GM21576 (cell line): Measurements from ENCODE around the gene PTPN14.
A peak's percentile ranks its signal among the peaks of the same experiment; 100 is the strongest.

Experiments used
- ATAC-seq: cut with Tn5 transposase; IDR thresholded peaks from one replicate; pipeline ENCODE4 v1.9.1; 2021; ENCODE audit warnings: mild to moderate bottlenecking, moderate library complexity; ENCODE audit not compliant: unreplicated experiment

Gene PTPN14

DNA sequence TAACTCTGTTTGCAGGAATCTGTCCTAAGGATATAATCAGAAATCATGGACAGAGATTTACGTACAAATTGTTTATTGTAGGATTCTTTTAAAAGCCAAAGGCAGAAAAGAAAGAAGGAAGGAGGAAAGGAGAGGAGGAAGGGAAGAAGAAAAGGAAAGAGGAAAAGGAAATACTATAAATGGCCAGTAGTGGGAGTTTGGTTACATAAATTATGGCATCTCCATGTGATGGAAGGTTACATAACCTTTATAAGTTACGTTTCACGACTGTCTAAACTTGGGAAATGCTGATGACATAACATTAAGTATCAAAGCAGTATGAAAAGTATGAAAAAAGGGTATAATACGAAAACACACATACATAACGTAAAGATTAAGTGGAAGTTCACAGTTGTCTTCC lies 231.5 kb downstream of the PTPN14 start:
- ATAC-seq = no peak

DNA sequence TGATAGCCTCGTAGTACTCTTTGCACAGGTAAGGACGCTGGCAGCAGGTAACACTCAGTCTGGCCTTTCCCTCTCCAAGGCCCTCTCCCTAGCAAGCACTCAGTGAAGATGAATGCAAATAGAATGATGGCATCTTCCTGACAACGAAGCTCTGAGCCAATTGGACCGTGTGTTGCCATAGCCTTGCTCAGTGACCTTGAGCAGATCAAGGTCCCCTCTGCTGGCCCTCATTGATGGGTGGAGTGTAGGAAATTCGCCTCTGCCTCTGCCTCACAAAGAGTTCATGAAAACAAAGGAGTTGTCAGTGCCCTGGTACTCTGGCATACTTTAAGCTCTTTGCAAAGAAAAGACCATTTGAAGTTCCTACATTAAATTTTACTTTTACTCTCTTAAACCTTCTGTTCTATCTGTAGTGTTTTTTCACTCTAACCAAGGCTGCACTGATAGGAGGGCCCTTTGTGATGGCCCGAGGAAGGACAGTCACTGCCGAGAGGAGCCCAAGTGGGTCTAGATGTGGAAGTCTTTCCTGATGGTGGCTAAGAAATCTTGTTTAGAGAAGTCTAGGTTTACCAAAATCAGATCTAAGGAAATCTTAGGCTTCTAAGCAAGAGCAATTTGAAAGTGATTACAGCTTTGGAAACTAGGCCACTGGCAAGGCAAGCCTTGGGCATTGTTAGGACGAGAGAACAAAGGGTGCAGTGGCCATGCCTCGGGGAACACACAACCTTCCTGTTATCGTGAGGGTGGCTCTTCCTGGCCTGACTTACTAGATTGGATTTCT lies 232.3 kb downstream of the PTPN14 start:
- ATAC-seq = no peak

DNA sequence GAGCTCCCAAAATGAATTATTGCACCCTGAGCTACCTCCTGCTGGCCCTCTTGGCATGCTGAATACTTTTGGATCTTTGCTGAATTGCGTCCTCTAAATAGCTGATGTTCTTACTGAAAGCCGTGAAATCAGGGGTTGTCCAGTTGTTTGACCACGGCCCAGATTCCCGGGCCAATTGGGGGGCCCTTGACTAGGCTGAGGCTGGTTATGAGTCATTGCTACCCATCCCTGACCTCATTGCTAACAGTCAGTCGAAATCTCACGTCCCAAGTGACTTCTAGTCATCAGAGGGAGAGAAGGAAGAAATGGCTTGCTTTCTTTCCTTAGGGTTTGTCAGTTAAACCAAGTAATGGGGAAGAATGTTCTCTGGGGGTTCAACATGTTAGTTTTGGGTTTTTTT lies 233.0 kb downstream of the PTPN14 start:
- no peak for ATAC-seq

DNA sequence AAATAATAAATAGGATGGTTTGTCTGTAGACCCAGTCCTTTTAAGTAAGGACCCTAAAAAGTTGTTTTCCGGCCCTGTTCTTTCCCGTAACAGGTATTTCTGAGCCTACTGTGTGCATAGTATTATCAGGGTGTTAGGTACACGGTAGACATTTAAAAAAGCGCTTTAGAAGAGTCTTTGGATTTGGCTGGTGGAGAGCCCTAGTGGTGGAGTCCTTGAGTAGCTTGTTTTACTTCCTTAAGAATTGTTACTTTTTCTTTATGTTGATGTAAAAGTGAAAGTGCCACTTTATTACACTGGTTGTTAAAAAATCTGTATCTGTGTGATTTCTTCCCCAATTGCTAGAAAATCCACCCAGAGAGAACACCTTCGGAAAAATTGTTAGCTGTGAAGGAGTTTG lies 233.7 kb downstream of the PTPN14 start:
- ATAC-seq = no peak

DNA sequence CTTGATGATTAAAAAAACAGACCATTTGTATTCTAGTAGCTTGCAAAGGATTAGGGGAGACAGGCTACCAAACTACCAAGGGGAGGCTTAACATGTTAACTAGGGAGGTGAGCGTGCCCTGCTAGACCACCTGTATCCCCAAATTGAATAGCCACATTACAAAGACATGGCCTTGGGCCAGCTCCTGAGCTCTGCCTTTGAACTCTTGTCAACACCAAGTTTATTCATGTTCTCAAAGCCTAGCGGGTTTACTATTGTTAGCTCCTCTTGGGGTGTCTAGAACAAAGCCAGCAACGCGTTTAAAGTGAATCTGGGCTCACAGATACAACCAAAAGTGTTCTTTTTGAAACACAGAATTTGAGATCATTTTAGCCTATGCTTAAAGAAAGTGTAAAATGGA lies 234.1 kb downstream of the PTPN14 start:
- ATAC-seq = no peak

DNA sequence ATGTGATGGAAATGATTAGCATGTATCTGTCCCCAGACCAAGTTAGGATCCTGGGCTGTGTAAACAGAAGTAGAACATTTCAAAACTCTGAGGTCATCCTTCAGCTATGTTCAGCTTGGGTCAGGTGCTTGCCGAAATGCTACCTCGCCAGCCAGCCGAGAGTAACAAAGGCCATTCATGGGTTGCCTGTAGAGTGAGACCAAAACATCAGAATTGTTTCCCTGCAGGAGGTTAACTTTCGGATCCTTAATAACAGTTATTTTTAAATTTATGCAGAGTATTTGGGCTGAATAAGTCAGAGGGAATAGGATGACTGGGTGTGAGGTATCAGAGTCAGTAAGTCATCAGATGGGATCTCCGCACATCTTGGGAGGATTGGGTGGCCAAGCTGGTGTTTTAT lies 234.8 kb downstream of the PTPN14 start:
- no peak for ATAC-seq

DNA sequence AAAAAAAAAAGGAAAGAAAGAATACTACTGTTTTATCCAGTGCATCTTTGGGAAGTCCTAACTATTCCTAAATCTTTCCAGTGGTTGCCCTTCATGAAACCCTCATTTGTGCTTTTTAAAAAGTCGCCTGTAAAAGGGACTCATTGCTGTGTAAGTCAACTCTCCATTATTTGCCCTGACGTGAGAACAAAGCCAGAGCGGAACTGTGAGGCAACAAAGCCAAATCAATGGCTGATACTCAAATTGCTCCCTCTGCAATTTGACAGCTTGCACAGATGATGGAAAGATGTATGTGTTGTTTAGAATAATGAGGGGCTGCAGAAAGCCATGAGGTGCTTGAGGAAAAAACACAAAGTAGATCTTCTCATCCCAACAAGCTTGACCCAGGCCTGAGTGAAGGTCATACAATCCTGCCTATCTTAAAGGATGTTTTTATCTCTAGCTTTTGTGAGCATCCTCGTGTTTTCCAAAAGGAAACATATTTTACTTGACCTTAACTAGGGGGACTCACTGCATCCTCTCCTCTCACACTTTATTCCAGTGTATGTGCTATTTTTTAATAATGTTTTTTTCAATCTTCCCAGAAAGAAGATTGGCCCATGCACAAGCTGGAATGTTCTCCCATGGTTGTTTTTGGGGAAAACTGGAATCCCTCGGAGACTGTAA lies 237.1 kb downstream of the PTPN14 start:
- no peak for ATAC-seq

DNA sequence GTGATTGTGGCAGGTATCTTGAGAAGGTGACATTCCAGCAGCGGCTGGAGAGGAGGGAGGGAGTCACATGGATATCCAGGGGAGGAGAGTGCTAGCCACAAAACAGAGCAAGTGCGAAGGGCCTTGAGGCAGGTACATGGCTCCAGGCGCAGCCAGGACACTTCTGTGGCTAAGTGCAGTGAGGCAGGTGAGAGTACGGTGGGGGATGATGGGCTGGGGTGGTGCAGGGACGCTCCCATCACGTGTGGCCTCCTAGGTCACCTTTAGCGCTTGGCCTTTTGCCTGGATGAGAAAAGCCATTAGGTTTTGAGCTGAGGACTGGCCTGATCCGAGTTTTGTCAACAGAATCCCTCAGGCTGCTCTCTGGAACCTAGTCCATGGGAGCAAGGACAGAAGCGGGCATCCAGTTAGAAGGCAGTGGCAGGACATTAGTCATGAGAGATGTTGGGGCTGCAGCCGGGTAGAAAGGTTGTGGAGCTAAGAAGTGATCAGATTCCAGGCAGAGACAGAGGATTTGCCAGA lies 238.8 kb downstream of the PTPN14 start:
- ATAC-seq = no peak

DNA sequence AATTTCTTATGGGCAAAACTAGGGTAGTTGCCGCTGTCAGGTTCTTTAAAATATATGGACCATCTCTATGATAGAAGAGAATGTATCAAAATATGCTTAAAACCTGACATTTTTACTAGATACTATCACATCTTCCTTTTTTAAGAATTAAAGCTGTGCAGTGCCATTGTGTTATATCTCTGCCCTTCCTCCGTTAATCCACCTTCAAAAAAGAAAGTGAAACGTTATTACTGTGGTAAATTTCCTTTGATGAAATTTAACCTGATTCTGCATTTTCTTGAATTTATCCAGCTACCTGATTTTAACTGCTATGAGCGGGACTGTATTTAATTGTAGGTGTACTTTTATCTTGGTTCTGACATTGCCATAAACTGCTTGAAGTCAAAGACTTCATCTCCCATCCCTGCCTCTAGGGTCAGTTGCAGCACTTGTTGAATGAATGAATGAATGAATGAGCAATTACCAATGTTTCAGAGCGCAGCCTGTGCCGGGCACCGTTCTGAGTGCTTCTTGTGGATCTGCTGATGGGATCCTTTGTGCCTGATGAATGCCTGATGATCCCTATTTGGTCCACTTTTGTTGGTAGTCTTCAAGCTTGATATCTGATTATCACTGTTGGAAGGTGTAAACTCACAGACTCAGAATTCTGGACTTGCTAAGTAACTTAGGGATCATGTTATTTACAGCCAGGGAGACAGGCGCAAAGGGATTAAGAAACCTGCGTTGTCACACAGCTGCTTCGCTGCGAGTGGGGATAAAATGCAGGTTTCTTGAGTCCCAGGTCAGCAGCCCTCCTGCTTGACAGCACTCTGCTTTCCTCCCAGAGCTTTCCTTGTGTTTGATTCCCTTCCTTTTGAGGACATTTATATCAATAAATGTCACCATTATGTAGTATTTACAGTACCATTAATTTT lies 240.4 kb downstream of the PTPN14 start:
- no peak for ATAC-seq

DNA sequence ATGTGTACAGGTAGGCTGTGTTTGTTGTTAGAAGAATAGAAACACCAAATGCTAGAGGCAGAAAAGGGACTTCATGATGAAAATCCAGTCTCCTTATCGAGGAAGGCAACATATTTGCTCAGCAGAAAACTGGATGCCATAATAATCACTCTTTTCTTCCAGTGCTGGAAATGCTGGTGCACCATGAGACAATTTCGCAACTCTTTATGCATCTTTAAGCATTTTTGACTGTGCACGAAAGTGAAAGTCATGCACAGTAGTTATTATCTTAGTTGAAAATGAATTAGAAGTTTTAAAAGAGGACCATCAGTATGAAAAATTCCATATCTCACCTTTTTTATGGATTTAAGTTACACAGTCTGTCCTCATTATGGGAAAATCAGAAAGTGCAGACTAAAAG lies 241.4 kb downstream of the PTPN14 start:
- ATAC-seq = peak; percentile 50

DNA sequence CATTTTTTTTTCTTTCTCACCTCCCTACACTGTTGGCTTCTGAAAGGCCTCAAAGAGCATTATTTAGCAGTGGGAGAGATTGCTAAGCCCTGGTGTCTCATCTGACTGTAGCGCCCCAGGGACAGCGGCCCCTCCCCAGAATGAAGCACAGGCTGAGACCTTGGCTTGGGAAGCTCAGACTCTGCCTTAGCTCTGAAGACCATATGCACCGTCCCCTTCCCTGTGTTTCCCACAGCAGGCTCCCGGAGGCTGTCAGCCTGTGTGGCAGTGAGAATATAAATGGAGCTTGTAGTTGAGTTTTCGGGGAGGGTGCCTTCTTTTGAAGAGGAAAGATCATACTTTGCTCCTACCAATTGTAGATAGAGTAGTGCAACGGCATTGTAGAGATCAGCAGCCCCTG lies 245.1 kb downstream of the PTPN14 start:
- no peak for ATAC-seq

DNA sequence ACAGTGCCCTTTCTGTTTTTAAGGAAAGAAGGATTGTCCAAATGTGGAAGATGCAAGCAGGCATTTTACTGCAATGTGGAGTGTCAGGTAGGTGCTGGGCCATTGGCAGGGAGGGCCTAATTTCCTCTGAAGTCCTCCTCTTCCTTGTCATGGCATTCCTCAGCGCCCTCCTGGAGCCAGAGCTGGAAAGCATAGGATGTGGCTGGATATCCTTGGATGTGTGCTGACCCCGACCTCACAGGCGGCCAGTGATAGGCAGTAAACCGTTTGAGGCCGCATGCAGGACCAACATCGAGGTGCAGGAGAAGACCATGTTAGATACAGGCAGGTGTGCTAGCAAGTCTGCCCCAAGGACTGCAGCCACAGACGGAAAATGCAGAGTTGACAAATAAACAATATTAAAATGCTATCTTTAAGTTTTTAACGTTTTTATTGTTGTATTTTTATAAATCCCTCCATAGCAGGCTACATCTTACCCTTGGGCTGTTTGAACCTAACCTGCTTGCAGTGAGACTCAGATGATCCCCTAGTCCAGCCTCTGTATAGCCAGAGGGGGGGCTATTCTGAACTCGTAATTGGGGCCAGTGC lies 246.1 kb downstream of the PTPN14 start:
- ATAC-seq = no peak

DNA sequence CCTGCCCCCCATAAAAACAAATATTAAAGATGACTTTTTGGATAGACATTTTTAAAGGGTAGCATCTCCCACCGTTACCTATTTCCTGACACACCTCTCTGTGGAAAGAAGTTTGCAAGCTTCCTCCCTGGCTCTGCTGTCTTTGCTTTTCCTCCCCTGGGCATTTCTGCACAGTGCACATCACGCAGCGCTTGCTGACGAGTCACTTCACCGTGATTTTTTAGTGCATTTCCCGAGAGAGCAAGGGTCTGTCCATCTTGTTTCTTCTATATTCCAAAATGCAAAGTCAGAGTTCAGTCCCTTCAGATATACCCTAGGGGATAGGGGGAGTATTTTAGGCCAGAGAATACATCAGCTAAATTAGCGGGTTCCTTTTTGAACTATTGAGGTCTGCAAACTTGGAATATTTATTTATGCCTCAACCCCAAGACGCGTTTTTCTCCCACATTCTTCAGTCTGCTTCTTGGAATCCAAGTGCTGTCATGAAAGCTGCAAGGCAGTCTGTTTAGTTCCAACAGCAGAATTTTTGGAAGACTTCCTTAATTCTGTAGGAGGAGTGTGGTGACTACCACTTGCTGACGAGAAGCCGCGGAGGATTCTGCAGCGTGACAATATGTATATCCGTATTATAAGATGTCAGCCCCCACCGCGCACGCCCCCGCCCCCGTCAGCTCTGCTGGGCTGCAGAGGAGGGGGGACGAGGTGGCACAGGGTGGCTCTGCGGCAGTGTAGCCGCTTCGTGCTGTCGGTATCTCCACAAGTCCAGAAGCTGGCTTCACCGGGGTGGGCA lies 248.1 kb downstream of the PTPN14 start:
- no peak for ATAC-seq

DNA sequence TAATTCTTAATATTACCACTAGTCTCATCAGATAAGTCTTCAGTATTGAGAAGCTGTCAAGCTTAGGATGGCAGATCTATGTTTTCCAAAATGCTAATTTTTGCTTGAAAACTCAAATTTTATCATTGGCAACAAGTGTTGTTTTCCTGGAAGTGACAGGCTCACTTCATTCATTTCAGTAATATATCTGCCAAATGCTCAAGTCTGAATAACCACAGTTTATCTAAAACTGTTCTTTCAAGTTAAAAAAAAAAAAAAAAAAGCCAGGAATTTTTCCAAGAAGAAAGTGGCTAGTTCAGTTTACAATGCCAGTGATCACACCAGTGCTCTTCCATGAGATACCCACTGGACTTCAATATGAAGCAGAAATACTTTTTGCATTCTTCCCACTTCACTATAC lies 249.9 kb downstream of the PTPN14 start:
- no peak for ATAC-seq

DNA sequence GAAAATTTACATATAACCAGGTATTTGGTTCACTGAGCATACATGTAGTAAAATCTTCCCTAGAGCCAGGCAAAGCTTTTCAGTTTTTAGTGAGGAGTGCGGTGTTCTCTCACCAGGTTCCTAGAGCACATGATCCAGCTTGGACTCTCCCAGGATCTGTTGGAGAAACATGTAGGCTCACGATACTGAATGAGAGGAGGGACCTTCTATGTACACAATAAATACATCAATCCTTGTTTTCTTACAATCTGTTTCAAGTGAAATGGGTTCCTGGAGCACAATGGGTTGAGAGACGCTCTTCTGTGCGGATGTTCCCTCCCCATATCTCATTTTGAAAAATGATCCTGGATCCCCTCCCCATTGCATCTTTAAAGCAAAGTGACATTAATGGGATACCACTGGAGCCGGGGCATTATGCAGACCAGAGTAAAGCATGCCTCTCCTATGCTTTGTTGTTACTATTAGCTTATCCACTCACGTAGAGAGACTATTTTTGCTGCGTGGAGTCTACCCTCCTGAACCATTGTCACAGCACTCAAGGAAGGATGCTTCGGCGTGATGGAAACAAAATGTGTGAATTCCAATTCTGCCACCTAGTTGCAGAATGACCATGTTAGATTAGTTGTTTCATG lies 251.1 kb downstream of the PTPN14 start:
- no peak for ATAC-seq
